ENCODE data around the gene AKAP6.

The AKAP6 gene

GRCh38 chr14:32584079-32584478, 255.0 kb downstream of the AKAP6 start:
- no peak overlapping the region for H3K27ac ChIP-seq
- no peak for TF ChIP-seq CTCF (conservative IDR thresholded peaks at IDR 0.05)
- TF ChIP-seq ZFX (IDR thresholded peaks at IDR 0.05) = no peak

GRCh38 chr14:32587461-32587860, 258.4 kb downstream of the AKAP6 start:
- no peak for TF ChIP-seq CTCF (conservative IDR thresholded peaks at IDR 0.05)
- TF ChIP-seq ZFX (IDR thresholded peaks at IDR 0.05) = no peak
- H3K27ac ChIP-seq = no peak overlapping the region

DNA sequence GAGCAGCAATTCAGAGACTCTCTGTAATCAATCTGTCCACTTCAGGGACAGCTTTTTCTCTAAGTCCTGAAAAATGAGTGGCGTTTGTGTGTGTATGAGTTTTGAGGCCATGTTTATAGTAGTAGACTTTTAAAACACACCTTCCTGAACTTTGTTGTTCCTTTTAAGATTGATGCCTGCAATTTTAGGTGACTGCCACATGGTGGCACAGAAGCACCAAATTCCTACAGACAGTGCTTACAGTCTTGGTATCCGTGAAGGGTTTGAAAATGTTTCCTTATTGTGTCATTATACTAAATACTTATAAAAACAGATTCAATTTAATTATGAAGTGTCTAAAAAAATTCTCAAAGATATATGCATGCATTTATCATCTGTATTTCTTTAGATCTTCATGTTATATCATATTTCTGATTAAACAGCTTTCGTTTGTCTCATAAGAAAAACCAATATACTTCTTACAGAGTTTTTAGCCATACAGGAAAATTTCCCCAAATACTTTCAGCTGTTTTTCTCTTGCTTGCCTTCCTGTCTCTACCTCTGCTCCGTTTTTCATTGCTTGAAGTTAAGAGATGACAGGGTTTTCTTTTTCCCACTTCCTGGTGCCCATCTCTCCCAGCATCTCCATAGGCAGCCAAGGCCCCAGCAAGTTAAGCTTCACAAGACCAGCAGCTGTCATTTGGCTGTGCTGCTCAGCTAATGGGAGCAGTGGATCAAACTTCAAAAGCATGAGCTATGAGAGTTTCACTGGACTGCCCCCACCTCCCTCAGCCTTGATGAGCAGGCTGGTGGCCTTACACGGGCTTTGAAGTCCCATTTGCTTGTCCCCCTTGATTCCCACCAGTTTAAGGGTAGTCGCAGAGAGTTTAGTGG, 259.6 kb downstream of the AKAP6 start:
- no peak overlapping the region for H3K27ac ChIP-seq
- TF ChIP-seq CTCF (conservative IDR thresholded peaks at IDR 0.05) = peak; percentile 91
- no peak for TF ChIP-seq ZFX (IDR thresholded peaks at IDR 0.05)

- H3K27ac ChIP-seq = no peak overlapping the region
- TF ChIP-seq ZFX (IDR thresholded peaks at IDR 0.05) = no peak
- TF ChIP-seq CTCF (conservative IDR thresholded peaks at IDR 0.05) = no peak
Observed at GRCh38 chr14:32590157-32590556, 261.1 kb downstream of the AKAP6 start.

GRCh38 chr14:32593290-32593942, 264.3 kb downstream of the AKAP6 start:
- no peak overlapping the region for H3K27ac ChIP-seq
- TF ChIP-seq ZFX (IDR thresholded peaks at IDR 0.05) (no peak), CTCF (conservative IDR thresholded peaks at IDR 0.05) (no peak)

DNA sequence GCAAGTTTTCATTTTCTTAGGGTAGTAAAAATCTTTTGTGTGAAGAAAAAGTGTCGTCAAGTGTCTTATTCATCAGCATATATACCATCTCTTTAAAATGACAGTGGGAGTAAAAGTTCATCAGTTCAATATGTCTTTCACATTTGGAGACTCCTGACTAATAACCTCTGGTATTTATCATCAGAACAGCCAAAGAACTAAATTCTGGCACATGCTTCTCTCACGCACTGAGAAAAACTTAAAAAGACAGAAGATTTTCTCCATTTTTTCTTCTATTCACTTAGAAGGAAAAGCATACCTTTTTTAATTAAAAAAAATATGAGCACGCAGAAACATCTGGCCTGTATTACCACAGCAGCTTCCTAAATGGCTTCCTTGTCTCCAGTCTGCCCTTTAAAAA, 265.7 kb downstream of the AKAP6 start:
- TF ChIP-seq ZFX (IDR thresholded peaks at IDR 0.05) (no peak), CTCF (conservative IDR thresholded peaks at IDR 0.05) (no peak)
- no peak overlapping the region for H3K27ac ChIP-seq

- no peak overlapping the region for H3K27ac ChIP-seq
- TF ChIP-seq ZFX (IDR thresholded peaks at IDR 0.05) (no peak), CTCF (conservative IDR thresholded peaks at IDR 0.05) (no peak)
Observed at GRCh38 chr14:32595497-32595896, 266.4 kb downstream of the AKAP6 start.
